ENCODE results near the gene TAAR6. TPM values are rescaled to one million over a fixed set of nuclear protein-coding genes. Genes with fewer than 3 reads are reported as not detected.

The TAAR6 gene
- total and polyA plus RNA-seq, 4 donors, result not detected

GRCh38 chr6:132611616-132612015, 41.5 kb downstream of the TAAR6 start:
- Histone ChIP-seq H3K4me1 (ENCODE audit: control insufficient read depth, insufficient read depth, low read length) (no peaks in the 10 kb centered on the region), H3K27ac (ENCODE audit: low read depth, low read length) (no peak overlapping the region), H3K9me3 (ENCODE audit: control insufficient read depth, insufficient read depth, low read length) (no peaks in the 10 kb centered on the region), H3K4me3 (ENCODE audit: low read depth, low read length) (no peak overlapping the region), H3K27me3 (ENCODE audit: control insufficient read depth, insufficient read depth, low read length) (no peaks in the 10 kb centered on the region), H3K36me3 (ENCODE audit: control insufficient read depth, insufficient read depth, low read length) (no peaks in the 10 kb centered on the region)
- no CpG with 5 or more reads among the region's 2 CpGs for WGBS (ENCODE audit: insufficient coverage)
- DNase-seq (ENCODE audit: low read depth in 4 of 6, low spot score in 6 of 6), result no peak

- no CpG with 5 or more reads among the region's 4 CpGs for WGBS (ENCODE audit: insufficient coverage)
- Histone ChIP-seq H3K9me3 (ENCODE audit: control insufficient read depth, insufficient read depth, low read length) (no peaks in the 10 kb centered on the region), H3K36me3 (ENCODE audit: control insufficient read depth, insufficient read depth, low read length) (no peaks in the 10 kb centered on the region), H3K4me1 (ENCODE audit: control insufficient read depth, insufficient read depth, low read length) (no peaks in the 10 kb centered on the region), H3K27me3 (ENCODE audit: control insufficient read depth, insufficient read depth, low read length) (no peaks in the 10 kb centered on the region), H3K27ac (ENCODE audit: low read depth, low read length) (no peak overlapping the region), H3K4me3 (ENCODE audit: low read depth, low read length) (no peak overlapping the region)
- no peak for DNase-seq (ENCODE audit: low read depth in 4 of 6, low spot score in 6 of 6)
These were observed 42.5 kb downstream of the TAAR6 start for GRCh38 chr6:132612449-132613108.

- no peak for DNase-seq (ENCODE audit: low read depth in 4 of 6, low spot score in 6 of 6)
- H3K36me3 ChIP-seq (ENCODE audit: control insufficient read depth, insufficient read depth, low read length), result no peaks in the 10 kb centered on the region
- 100% methylated on average over 1 of the region's 7 CpGs for WGBS (ENCODE audit: insufficient coverage)
- H3K9me3 ChIP-seq (ENCODE audit: control insufficient read depth, insufficient read depth, low read length), result no peaks in the 10 kb centered on the region
- no peak overlapping the region for H3K27ac ChIP-seq (ENCODE audit: low read depth, low read length)
- no peak overlapping the region for H3K4me3 ChIP-seq (ENCODE audit: low read depth, low read length)
- H3K4me1 ChIP-seq (ENCODE audit: control insufficient read depth, insufficient read depth, low read length), result no peaks in the 10 kb centered on the region
- no peaks in the 10 kb centered on the region for H3K27me3 ChIP-seq (ENCODE audit: control insufficient read depth, insufficient read depth, low read length)
These were observed 44.4 kb downstream of the TAAR6 start for GRCh38 chr6:132614554-132614953.

GRCh38 chr6:132616677-132617076, 46.6 kb downstream of the TAAR6 start:
- WGBS (ENCODE audit: insufficient coverage), result no CpG with 5 or more reads among the region's 1 CpG
- H3K9me3 ChIP-seq (ENCODE audit: control insufficient read depth, insufficient read depth, low read length), result no peaks in the 10 kb centered on the region
- no peaks in the 10 kb centered on the region for H3K4me1 ChIP-seq (ENCODE audit: control insufficient read depth, insufficient read depth, low read length)
- no peaks in the 10 kb centered on the region for H3K36me3 ChIP-seq (ENCODE audit: control insufficient read depth, insufficient read depth, low read length)
- DNase-seq (ENCODE audit: low read depth in 4 of 6, low spot score in 6 of 6), result peak in 1 of 6 donors; percentile 33
- H3K27ac ChIP-seq (ENCODE audit: low read depth, low read length), result no peak overlapping the region
- no peaks in the 10 kb centered on the region for H3K27me3 ChIP-seq (ENCODE audit: control insufficient read depth, insufficient read depth, low read length)
- H3K4me3 ChIP-seq (ENCODE audit: low read depth, low read length), result no peak overlapping the region

Small RNAs within 50 kb of the gene (small RNA-seq; reads per million reads assigned to genes)
- not detected for gene TAAR7P (ENCODE audit: low replicate concordance)

Other genes starting within 250 kb of the TAAR6 start
- gene MOXD1, start 168.8 kb upstream of the TAAR6 start, total RNA-seq, result 10 to 100 TPM; 12.5 to 21.3 TPM
- 10 to 100 TPM; 11.4 to 32.9 TPM for gene MOXD1, start 168.8 kb upstream of the TAAR6 start, polyA plus RNA-seq (ENCODE audit: insufficient read length in 2 of 2)
- gene STX7, start 57.2 kb upstream of the TAAR6 start, total RNA-seq, result 10 to 100 TPM; 54.1 to 73.4 TPM
- 10 to 100 TPM; 69.0 to 96.6 TPM for gene STX7, start 57.2 kb upstream of the TAAR6 start, polyA plus RNA-seq (ENCODE audit: insufficient read length in 2 of 2)
- gene TAAR9, start 32.0 kb upstream of the TAAR6 start, total RNA-seq, result not detected
- gene TAAR9, start 32.0 kb upstream of the TAAR6 start, polyA plus RNA-seq (ENCODE audit: insufficient read length in 2 of 2), result not detected
- not detected for gene TAAR8, start 17.6 kb upstream of the TAAR6 start, total RNA-seq
- not detected for gene TAAR8, start 17.6 kb upstream of the TAAR6 start, polyA plus RNA-seq (ENCODE audit: insufficient read length in 2 of 2)
- not detected for gene TAAR5, start 19.4 kb downstream of the TAAR6 start, total RNA-seq
- gene TAAR5, start 19.4 kb downstream of the TAAR6 start, polyA plus RNA-seq (ENCODE audit: insufficient read length in 2 of 2), result not detected
- not detected for gene TAAR2, start 54.0 kb downstream of the TAAR6 start, total RNA-seq
- gene TAAR2, start 54.0 kb downstream of the TAAR6 start, polyA plus RNA-seq (ENCODE audit: insufficient read length in 2 of 2), result not detected
- not detected for gene TAAR1, start 88.9 kb downstream of the TAAR6 start, total RNA-seq
- gene TAAR1, start 88.9 kb downstream of the TAAR6 start, polyA plus RNA-seq (ENCODE audit: insufficient read length in 2 of 2), result not detected
- gene VNN1, start 143.7 kb downstream of the TAAR6 start, total RNA-seq, result under 1 TPM; 0.17 to 0.50 TPM
- gene VNN1, start 143.7 kb downstream of the TAAR6 start, polyA plus RNA-seq (ENCODE audit: insufficient read length in 2 of 2), result under 1 TPM; 0.08 to 0.09 TPM
- 10 to 100 TPM in 1 of 2 donors, under 1 TPM in 1; 0.50 to 37.9 TPM for gene VNN2, start 187.6 kb downstream of the TAAR6 start, total RNA-seq
- gene VNN2, start 187.6 kb downstream of the TAAR6 start, polyA plus RNA-seq (ENCODE audit: insufficient read length in 2 of 2), result not detected
- gene SLC18B1, start 228.3 kb downstream of the TAAR6 start, total RNA-seq, result 10 to 100 TPM; 34.0 to 38.5 TPM
- 10 to 100 TPM; 46.1 to 57.8 TPM for gene SLC18B1, start 228.3 kb downstream of the TAAR6 start, polyA plus RNA-seq (ENCODE audit: insufficient read length in 2 of 2)
- 1,000 to 10,000 TPM in 1 of 2 donors, 100 to 1,000 TPM in 1; 604 to 1,624 TPM for gene RPS12, start 244.2 kb downstream of the TAAR6 start, total RNA-seq
- gene RPS12, start 244.2 kb downstream of the TAAR6 start, polyA plus RNA-seq (ENCODE audit: insufficient read length in 2 of 2), result 1,000 to 10,000 TPM in 1 of 2 donors, 100 to 1,000 TPM in 1; 971 to 1,025 TPM

Data from spinal cord (tissue), 10 donors.